Right lobe of liver (tissue), 4 donors: ENCODE measurements around the gene DEFB132.

Source experiments
- POLR2A ChIP-seq: fragments of 450-650 bp; IDR thresholded peaks from one replicate; pipeline ENCODE4 v1.6.1; 2017; ENCODE audit warnings: antibody characterized with exemption, mild to moderate bottlenecking
- TF ChIP-seq, protein P1 (sequence below), 4 donors: fragments of 200-600 bp in 3 of 4; fragments of 450-650 bp in 1 of 4; IDR thresholded peaks; one replicate each; pipeline versions ENCODE4 v1.5.1 to v1.8.0; 2016 to 2022; ENCODE audit warnings: antibody characterized with exemption in 4 of 4, mild to moderate bottlenecking in 2 of 4
- donor health status: DM: no; HTN: no; CAD: no.
- donor health status: DM: no; HTN: no; CAD: no.
- donor health status: DM: no; HTN: yes; CAD: no.

- TF ChIP-seq, protein P1, sequence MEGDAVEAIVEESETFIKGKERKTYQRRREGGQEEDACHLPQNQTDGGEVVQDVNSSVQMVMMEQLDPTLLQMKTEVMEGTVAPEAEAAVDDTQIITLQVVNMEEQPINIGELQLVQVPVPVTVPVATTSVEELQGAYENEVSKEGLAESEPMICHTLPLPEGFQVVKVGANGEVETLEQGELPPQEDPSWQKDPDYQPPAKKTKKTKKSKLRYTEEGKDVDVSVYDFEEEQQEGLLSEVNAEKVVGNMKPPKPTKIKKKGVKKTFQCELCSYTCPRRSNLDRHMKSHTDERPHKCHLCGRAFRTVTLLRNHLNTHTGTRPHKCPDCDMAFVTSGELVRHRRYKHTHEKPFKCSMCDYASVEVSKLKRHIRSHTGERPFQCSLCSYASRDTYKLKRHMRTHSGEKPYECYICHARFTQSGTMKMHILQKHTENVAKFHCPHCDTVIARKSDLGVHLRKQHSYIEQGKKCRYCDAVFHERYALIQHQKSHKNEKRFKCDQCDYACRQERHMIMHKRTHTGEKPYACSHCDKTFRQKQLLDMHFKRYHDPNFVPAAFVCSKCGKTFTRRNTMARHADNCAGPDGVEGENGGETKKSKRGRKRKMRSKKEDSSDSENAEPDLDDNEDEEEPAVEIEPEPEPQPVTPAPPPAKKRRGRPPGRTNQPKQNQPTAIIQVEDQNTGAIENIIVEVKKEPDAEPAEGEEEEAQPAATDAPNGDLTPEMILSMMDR (IDR thresholded peaks at IDR 0.05), result no peak
- no peak for TF ChIP-seq POLR2A
Observed at GRCh38 chr20:275791-276190, 18.3 kb downstream of the DEFB132 start.
